ENCODE measurements around the gene FCN3.

FCN3 gene

GRCh38 chr1:27377760-27378495, 3.3 kb upstream of the FCN3 start:
- no peak for DNase-seq

- DNase-seq: no peak
Measured at GRCh38 chr1:27372808-27373690, 1.6 kb downstream of the FCN3 start.

GRCh38 chr1:27372022-27372807, 2.4 kb downstream of the FCN3 start:
- DNase-seq: no peak

- DNase-seq: no peak
Measured at GRCh38 chr1:27368869-27369582, 5.6 kb downstream of the FCN3 start.

GRCh38 chr1:27367160-27367650, 7.4 kb downstream of the FCN3 start:
- no peak for DNase-seq

- DNase-seq: peak; percentile 48 to 54
Measured at GRCh38 chr1:27366411-27367159, 8.0 kb downstream of the FCN3 start, which contains the start of gene MAP3K6. MAP3K6 (minus strand) TSS chr1:27366961; CDS start chr1:27366597, 364 bp downstream.

GRCh38 chr1:27366113-27366410, 8.6 kb downstream of the FCN3 start:
- DNase-seq: peak; percentile 79 to 80

GRCh38 chr1:27365372-27366112, 9.1 kb downstream of the FCN3 start:
- DNase-seq: peak; percentile 77 to 79

- no peak for DNase-seq
Measured at GRCh38 chr1:27364696-27365371, 9.8 kb downstream of the FCN3 start.

- DNase-seq: no peak
Measured at GRCh38 chr1:27363766-27364695, 10.6 kb downstream of the FCN3 start.

GRCh38 chr1:27361553-27361952, 13.1 kb downstream of the FCN3 start:
- DNase-seq: no peak

- no peak for DNase-seq
Measured at GRCh38 chr1:27361044-27361402, 13.6 kb downstream of the FCN3 start.

- DNase-seq: peak; percentile 22 to 27
Measured at GRCh38 chr1:27360159-27361043, 14.2 kb downstream of the FCN3 start.

GRCh38 chr1:27359822-27360158, 14.8 kb downstream of the FCN3 start:
- no peak for DNase-seq

GRCh38 chr1:27358928-27359313, 15.7 kb downstream of the FCN3 start:
- no peak for DNase-seq

GRCh38 chr1:27358038-27358927, 16.3 kb downstream of the FCN3 start:
- no peak for DNase-seq
